NCI-H2081 (cell line): ENCODE results near the gene CYP27A1.

Experiments
- DNase-seq, 2 experiments: peaks; one replicate each; lab custom pipeline; 2025; lab: John Stamatoyannopoulos, UW

CYP27A1 gene

DNA sequence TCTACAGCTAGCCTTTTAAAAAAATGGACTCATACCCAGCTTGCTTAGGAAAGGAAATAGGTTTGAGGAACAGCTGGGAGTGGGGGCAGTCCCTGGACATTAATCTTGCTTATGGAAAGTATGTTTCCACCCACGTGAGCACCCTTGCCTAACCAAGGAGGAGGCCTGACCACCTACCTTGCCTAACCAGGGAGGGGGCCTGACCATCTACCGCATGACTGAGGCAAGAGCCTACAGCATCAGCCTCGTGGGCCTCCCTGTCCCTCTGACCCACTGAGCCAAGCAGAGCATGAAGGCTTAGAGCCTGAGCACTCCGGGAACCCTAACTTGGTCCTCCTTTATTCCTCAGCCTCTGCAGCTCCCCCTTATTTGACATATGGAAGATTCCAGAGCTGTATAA lies 29.4 kb downstream of the CYP27A1 start:
- DNase-seq, result no peak

DNA sequence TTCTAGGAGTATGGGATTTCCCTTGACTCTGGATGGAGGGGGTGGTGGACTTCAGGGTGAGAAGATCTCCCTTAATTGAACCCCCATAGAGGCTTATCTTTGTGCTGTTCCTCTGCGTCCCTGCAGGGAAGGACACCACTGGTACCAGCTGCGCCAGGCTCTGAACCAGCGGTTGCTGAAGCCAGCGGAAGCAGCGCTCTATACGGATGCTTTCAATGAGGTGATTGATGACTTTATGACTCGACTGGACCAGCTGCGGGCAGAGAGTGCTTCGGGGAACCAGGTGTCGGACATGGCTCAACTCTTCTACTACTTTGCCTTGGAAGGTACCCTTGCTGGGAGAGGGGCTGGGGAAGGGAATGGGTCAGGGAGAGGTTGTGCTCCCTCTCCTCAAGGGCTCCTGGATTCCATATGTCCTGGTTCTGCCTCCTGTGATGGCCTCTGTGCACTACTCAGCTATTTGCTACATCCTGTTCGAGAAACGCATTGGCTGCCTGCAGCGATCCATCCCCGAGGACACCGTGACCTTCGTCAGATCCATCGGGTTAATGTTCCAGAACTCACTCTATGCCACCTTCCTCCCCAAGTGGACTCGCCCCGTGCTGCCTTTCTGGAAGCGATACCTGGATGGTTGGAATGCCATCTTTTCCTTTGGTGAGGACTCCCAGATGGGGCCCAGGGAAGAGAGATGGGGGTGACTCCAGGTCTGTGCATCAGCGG lies 30.3 kb downstream of the CYP27A1 start:
- DNase-seq, result no peak

DNA sequence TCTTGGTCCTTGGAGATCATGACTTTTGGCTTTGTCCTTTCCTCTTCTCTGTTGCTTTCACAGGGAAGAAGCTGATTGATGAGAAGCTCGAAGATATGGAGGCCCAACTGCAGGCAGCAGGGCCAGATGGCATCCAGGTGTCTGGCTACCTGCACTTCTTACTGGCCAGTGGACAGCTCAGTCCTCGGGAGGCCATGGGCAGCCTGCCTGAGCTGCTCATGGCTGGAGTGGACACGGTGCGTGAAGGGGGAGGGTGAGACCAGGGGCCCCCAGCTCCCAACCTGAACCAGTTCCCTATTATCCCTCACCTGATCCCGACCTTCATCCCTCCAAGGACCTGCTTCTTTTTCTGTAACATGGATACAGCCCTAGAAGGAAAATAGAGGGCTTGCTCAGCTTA lies 30.9 kb downstream of the CYP27A1 start:
- DNase-seq, result no peak

DNA sequence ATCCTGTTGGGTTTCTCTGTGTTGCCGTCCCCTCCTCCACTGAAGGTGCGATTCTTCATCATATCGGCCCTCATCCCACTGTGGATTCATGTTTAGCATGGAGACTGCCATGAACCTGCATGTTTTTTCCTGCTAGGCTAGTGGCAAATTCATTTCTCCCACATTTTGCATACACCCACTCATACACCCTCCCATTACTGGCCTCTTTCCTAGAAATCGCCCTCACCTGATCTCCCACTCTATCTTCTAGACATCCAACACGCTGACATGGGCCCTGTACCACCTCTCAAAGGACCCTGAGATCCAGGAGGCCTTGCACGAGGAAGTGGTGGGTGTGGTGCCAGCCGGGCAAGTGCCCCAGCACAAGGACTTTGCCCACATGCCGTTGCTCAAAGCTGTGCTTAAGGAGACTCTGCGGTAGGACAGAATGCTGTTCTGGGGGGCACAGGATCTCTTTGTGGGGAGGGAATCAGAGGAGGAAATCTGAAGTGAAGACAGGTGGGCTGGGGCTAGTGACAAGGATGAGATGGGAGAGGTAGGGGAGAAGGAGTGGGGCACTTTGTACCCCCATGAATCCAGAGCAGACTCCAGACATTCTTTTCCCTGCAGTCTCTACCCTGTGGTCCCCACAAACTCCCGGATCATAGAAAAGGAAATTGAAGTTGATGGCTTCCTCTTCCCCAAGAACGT lies 32.0 kb downstream of the CYP27A1 start:
- DNase-seq, result no peak

DNA sequence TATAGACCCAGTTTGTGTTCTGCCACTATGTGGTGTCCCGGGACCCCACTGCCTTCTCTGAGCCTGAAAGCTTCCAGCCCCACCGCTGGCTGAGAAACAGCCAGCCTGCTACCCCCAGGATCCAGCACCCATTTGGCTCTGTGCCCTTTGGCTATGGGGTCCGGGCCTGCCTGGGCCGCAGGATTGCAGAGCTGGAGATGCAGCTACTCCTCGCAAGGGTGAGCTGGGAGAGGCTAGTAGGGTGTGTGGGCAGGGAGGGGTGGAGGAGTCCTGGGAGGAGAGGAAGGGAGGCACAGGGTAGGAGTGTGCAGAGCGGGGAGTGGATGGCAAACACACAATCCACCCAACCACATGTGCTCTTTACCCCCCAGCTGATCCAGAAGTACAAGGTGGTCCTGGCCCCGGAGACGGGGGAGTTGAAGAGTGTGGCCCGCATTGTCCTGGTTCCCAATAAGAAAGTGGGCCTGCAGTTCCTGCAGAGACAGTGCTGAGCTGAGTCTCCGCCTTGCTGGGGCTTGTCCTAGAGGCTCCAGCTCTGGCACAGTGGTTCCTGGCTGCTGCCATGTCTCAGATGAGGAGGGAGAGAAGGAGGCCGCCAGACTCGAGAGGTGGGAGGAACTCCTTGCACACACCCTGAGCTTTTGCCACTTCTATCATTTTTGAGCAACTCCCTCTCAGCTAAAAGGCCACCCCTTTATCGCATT lies 32.7 kb downstream of the CYP27A1 start:
- DNase-seq, result no peak

DNA sequence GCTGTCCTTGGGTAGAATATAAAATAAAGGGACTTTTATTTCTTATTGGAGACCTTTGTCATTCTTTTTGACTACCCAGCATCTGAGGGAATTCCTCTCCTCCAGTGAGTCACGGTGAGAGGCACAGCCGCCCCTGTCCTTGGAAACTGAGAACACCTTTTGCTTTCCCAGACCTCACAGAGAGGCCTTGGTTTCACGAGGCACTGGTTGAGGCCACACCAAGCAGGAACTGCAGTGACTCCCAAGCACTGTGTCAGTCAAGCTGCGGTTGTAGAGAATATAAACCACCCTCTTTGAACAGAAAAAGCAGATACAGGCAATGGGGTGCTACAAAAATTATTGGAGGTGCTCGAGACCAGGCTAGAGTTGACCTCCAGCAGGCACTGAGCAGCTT lies 33.3 kb downstream of the CYP27A1 start:
- no peak for DNase-seq

DNA sequence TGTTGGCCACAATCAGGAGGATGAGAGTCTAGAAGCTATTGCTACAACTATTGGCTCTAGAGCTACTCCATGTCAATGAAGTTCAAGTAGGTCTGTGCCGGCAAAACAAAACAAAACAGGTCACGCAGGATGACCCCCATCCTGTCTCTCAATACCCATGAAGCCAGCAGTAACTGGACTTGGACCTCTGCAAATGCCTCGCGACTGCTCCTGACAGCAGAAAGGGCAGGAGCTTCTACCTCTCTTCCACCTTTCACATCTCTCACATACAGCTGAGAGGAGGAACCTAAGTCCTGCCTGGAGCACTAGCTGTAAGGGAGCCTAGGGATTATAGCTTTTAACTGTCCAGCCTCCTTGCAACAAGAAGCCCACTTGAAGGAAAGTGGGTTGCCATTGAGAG lies 33.7 kb downstream of the CYP27A1 start:
- DNase-seq, result no peak

DNA sequence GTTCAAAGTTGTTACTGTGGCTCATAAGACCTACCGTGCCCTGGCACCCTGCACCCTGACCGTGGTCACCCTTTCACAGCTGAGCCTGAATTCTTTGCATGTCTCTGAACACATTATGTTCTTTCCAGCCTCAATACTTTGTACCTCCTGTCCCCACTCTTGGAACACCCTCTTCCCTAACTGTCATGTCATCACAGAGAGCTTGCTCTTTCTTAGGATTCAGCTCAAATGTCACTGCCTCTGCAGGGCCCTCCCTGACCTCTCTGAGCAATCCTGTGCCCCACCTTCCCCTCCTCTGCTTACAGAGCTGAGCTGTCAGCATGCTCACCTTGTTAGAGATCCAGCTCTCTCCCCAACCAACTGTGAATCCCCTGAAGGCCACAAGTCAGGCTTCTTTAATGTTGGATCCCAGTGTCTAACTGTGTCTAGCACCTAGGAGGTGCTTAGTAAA lies 34.6 kb downstream of the CYP27A1 start:
- no peak for DNase-seq

DNA sequence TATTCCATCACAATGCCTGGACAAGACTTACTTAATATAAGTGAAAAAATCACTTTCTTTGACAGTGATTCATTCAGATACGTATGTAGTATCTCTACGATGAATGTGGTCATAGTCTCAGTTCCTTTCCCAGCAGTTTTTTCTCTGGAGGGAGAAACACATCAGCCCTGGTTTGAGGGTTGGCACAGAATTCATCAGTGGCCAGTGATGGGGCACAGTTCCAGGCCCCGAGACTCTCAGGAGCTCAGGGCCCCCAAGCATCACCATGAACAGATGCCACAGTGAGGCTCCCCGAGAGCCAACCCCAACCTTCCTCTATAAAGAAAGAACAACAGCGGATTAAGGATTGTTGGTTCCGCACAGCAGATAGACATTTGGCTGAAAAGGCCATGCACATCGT lies 37.1 kb downstream of the CYP27A1 start:
- DNase-seq, result no peak

DNA sequence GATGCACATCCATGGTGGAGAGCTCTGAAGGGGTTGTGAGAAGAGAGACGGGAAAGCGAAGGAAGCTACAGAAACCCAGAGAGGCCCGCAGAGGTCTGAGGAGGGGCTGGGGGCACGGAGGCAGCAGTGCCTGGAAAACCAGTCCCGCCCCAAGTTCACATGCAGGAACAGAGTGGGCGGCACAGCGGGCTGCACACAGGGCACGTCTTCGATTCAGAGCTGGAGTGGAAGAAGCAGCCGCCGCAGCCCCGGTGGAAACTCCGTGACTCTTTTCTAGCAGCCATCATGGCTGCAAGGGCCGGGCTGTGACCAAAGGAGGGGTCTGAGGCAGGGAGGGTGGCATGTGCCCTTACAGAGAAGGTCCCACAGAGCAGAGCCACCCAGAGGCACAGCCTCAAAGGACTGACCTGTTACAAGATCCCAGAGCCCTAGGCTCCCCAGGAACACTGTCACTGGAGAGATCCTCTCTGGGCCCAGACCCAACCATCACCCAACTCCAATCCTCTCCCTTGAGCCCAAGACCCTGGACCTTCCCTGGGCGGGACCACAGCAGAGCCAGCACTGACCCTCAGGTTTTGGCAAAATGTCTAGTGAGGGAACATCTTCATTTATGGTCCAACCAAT lies 38.9 kb downstream of the CYP27A1 start:
- no peak for DNase-seq

DNA sequence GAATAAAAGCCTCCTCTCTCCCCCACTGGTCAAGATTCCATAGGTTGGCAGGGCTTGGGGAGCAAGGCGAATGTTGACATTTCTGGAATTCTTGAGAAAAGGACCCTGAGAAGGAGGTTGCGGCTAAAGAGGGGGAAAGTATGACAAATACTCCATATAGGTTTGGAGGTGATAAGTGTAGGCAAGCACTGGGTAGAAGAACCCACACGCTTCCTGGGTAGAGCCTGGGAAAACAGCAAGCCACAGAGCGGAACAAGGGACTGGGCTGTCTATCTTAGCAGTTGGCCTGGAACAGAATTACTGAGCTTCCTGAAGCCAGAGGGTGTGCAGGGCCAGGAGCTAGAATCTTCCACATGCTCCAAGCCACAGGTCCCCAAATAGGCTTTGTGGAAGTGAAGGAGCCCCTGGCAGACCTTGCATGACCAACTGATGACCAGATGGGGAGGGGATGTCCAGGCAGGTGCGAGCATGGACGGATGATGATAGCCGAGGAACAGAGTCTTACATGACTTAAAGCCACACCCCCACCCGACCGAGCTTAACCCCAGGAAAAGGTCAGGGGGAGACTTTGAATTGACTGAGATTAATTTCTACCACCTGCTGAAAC lies 39.8 kb downstream of the CYP27A1 start:
- DNase-seq, result no peak

DNA sequence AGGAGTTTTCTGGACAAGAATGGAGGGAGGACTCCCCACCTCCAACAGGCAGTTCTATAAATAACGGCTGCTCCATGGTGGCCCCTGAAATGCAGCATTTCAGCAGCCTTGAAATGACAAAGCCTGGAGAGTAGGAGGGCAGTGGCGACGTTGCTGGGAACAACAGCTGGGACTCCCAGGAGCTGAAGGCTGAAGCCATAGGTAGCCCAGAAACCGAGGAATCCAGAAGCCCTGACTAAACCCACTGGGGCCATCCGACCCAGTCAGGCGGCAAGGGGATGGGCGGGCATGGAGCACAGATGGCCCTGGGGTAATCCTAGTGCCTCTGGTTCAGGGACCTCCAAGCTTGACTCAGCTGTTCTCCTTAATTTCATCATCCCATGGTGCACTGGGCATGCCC lies 40.7 kb downstream of the CYP27A1 start:
- no peak for DNase-seq

DNA sequence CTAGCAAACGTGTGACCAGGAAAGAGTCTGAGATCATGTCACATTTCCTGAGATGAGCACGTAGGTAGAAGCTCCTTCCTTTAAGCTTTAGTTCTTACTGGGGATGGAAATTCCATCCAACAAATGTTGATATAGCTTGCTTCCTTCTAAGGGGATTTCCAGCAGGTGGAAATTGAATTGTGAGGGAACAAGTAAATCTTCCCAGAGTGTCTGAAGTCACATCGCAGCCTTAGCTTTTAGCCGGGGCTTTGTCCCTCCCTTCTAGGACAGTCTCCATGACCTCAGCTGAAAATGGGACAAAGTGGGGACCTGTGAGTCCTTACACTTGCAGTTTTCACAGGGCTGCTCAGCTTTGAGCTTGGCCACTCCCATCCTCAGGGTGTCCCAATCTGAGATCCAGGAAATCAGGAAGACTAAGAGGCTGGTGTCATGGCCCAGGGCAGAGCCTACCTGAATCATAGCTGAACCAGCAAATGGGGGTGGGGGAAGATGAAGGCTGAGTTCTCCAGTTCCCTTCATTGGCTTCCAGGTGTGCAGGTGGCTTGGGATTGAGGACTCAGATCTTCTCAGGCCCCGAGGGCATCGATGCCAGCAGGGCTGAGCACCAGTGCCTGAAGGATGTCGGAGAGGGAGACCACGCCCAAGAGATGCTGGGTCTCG lies 41.4 kb downstream of the CYP27A1 start:
- no peak for DNase-seq

DNA sequence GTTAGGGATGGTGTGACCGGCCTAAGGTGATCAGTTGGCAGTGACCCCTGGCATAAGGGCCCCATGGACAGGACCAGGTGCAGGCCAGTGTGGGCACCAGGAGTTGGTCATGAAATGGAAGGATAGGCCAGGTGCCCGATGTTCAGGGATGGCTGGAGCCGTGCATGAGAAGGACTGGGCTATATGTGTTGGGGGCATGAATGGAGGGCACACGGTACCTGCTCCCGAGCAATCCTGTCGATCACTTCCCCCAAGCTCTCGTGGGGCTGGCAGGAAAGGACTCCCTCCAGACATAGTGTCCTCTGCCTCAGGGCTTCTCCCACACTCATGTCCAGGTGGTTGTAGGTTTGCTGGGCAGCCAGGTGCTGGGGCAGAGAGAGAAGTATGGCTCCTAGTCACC lies 42.1 kb downstream of the CYP27A1 start:
- no peak for DNase-seq

DNA sequence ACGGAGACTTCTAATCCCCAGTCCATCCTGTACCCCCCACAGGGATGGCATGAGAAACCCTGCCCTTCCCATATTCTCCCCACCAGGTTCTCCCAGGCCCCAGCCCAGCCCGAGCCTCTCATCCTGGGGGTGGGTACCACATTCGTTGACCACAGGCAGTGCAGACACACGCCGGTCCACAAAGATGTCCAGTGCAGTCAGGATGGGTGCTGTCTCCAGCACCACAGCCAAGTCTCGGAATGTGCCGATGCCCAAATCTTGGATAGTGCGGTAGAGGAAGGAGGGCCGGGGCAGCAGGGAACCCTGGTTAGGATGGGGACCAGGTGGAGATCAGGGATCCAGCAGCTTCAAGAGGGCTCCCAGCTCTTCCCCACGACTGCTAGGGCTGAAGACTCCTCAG lies 44.8 kb downstream of the CYP27A1 start:
- no peak for DNase-seq

DNA sequence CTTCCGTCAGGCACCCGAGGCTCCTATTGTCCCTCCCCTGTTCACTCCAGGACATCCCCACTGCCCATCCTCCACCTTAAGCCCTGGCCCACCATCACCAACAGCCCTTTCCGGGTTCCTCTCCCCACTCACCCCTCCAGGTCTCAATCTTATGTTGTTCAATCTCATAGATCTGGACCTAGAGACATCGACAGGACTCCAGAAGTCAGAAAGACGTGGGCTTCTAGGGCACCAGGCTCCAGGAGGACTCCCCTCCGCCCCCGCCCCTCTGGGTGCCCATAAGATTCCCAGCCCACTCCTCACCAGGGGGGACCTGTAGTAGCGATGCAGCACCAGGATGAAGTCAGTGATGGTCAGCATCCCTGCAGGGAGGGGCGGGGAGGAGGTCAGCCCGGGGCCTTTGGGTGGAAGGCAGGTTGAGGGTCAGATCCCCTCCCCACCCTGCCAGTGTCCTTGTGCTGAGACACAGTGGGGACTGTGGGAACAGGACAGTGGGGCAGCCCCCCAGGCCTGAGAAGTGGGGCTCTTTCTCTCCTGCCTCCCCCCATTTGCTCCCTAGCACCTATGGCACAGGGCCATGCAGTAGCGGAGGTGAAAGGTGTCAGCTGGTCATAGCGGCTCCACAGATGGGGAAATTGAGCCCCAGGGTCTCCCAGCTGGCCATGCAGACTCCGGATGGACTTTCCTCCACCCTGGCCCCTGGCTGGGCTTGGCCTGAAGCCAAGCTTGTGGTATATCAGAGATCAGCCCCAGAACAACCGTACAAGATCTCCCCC lies 45.9 kb downstream of the CYP27A1 start:
- no peak for DNase-seq

DNA sequence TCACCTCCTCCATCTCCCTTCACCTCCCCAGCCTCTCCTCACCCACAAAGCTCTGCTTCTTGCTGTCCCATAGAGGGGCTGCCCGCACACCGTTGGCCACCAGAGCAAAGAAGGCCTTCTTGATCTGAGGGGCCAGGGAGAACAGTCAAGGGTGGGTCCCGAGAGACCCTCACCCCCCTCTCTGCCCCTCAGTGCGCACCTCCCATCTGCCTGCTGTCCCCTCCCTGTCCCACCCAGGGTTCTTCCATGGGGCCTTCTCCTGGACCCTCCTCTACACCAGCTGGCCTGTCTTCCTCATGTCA lies 46.5 kb downstream of the CYP27A1 start:
- no peak for DNase-seq

DNA sequence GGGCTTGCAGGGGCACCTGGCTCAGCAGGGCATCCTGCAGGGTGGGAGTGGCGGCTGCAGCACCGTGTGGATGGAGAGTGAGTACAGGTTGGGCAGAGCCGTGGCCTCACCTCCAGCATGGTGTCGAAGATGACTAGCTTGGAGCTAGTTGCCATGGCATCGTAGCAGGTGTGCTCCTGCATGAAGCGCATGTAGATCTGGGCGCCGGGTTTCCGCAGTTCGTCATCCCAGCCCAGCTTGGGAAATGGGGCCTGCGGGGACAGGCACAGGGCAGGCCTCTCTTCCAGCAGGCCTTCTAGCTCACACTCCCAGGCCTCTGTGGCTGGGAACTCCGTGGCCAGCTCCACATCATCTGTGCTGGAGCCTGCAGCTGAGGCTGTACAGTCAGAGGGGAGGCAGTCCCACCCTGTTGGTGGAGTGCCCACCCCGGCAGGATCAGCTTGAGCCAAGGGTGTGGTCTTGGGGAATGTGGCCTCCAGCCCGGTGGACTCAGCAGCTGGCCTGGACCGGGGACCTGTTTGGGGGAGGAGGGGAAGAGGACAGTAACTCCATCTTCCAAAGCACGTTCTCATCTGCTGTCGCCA lies 48.0 kb downstream of the CYP27A1 start:
- DNase-seq, result peak in 1 of 2 experiments; percentile 17

DNA sequence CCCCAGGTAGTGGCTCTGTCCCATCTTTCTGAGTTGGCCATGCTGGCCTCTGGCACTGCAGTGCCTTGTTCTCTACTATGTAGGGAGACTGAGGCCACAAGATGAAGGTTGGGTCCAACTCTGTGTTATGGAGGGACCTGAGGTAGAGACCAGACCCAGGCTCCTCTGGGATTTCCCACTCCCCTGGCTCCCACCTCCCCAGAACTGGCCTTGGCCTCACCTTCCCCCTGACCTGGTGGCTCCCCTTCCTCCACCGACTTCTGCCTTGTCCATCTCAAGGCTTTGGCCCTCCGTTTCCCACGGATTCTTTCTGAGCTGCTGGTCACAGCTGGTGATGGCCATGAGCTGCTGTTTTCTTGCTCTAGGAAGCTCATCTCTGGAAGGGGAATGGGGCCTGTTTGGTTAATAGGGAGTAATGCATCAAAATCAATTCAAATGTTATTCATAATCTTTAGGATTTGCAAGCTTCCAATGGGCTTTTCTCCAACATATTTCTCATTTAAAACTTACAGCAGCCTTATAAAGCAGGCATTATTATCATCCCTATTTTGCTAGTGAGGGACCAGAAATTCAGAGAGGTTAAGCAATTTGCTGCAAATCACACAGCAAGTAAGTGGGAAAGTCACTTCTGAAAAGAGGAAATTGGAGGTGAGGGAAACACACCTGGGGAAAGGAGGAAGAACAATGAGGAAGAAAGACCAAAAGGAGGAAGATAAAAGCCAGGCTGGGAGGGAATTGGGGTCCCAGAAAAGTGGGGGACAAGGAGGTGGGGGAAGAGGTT lies 48.8 kb downstream of the CYP27A1 start:
- no peak for DNase-seq

DNA sequence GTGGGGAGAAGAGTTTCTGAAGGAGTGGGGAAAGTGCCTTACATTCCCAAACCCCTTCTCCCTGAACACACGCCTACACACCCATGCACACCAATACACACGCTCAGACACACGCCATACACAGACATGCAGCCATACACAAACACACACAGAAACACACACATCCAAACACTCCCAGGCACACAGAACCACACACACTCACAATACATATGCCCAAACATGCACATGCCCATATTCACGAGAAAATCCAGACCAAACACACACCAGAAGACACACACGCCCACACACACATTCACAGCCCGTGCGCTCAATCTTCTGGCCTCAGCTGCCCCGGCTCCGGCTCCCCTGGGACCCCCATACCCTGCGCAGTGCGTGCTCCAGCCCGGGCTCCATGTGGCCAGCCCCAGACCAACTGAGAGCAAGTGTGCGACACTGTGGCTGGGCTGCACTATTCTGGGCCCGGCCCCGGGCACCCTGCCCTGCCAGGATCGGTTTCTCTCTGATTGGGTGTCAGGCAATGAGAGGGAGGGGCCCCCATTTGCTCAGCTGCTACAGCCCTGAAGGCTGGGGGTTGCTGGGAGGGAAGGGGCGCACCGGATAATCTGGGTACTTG lies 49.5 kb downstream of the CYP27A1 start, which contains the start of gene PRKAG3:
PRKAG3 (minus strand) TSS at position 426 of the 613 bp plus-strand sequence.
- DNase-seq, result no peak
